ENCODE results near the gene TANC1.

Gene TANC1

DNA sequence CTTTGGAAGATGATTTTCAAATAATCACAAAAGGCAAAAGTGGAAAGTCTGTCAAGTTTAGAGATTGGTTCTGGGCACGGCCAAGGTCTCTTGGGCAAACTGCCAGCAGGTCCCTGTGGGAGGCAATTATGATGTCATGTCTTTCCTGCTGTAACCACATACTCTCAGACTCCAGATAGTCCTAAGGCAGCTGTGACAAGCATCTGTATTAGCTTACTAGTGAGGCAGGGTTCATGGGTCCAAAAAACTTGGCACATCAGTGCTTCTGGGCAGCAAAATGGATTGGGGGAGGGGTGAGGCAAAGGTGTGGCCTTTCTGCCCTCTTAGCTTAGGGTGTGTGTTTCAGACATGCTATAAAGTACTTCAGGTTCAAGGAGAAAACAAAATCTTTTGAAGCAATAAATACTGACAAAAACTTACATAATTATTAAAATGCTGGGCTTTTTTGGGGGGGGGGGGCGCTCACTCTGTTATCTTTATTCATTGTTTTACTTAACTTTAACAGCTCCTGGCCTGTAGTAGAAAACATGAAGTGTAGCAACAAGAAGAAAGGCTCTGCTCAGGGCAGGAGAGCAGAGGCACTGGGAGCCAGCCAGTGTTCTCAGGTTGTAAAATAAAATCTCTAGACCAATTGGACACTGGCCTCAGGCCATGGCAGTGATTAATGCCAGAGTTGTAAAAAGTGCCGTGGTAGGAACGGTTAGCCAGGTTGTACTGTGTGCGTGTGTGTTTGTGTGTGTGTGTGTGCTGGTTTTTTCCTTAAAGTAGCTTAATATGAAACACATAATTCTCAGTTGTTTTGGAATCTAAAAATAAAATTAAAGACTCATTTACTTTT lies 14.3 kb upstream of the TANC1 start:
- Mint-ChIP-seq H3K9me3 (peaks cover 3% of the 10 kb centered on the region), H3K4me1 (peaks cover 39% of the 10 kb centered on the region), H3K27me3 (ENCODE audit: low read depth) (no peaks in the 10 kb centered on the region), H3K4me3 (peak overlapping the region; percentile 59 to 63 (median 62)), H3K36me3 (ENCODE audit: low read depth) (no peaks in the 10 kb centered on the region), H3K27ac (peak overlapping the region; percentile 96 to 98 (median 98))
- TF ChIP-seq, protein P1, sequence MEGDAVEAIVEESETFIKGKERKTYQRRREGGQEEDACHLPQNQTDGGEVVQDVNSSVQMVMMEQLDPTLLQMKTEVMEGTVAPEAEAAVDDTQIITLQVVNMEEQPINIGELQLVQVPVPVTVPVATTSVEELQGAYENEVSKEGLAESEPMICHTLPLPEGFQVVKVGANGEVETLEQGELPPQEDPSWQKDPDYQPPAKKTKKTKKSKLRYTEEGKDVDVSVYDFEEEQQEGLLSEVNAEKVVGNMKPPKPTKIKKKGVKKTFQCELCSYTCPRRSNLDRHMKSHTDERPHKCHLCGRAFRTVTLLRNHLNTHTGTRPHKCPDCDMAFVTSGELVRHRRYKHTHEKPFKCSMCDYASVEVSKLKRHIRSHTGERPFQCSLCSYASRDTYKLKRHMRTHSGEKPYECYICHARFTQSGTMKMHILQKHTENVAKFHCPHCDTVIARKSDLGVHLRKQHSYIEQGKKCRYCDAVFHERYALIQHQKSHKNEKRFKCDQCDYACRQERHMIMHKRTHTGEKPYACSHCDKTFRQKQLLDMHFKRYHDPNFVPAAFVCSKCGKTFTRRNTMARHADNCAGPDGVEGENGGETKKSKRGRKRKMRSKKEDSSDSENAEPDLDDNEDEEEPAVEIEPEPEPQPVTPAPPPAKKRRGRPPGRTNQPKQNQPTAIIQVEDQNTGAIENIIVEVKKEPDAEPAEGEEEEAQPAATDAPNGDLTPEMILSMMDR (IDR thresholded peaks at IDR 0.05; ENCODE audit: unreplicated experiment in 3 of 3): no peak

DNA sequence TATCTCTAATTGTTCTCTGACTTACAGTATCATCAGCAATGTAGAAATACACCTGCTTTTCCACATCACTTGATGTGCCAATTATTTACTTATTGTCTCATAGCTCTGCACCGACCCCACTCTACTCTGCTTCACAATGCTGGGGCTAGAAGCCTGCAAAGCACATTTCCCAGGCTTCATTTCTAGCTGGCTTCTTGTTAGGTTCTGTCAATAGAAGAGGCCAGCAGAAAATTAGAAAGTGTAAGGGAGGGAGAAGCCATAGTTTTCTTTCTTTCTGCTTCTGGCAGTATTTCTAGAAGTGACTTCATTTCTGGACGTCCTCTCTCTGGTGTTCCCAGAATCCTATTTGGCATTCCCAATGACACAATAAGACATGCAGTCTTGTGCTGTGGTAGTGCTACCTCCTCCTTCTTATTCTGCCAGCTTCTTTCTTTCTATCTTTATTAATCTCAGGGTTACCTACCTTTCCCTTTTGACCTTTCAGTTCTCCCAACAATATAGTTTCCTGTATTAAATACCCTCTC lies 12.5 kb upstream of the TANC1 start:
- Mint-ChIP-seq H3K9me3 (peaks cover 3% of the 10 kb centered on the region), H3K27me3 (ENCODE audit: low read depth) (no peaks in the 10 kb centered on the region), H3K4me3 (no peak overlapping the region), H3K4me1 (peaks cover 34% of the 10 kb centered on the region), H3K36me3 (ENCODE audit: low read depth) (no peaks in the 10 kb centered on the region), H3K27ac (peak overlapping the region; percentile 83 to 98 (median 89))
- TF ChIP-seq, protein P1 (IDR thresholded peaks at IDR 0.05; ENCODE audit: unreplicated experiment in 3 of 3): no peak

DNA sequence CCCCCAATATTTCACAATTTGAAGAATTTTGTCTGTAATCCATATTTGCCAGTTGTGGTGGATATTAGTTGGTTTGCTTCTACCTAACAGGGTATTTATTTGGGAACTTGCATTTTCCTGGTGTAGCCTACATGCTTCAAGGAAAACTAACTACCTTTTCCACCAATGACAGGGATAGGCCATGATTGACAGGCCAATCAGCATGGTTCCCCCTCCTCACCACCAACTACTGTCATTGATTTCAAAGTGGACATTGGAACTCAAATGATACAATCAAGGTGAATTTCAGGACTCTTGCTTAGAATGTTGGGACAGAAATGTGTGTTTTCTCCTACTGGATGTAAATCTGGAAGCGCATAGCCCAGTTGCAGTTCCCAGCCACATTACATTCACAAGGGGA lies 10.1 kb upstream of the TANC1 start:
- Mint-ChIP-seq H3K9me3 (peaks cover 3% of the 10 kb centered on the region), H3K4me1 (peaks cover 37% of the 10 kb centered on the region), H3K27ac (peak overlapping the region in 1 of 3 experiments; percentile 22)

DNA sequence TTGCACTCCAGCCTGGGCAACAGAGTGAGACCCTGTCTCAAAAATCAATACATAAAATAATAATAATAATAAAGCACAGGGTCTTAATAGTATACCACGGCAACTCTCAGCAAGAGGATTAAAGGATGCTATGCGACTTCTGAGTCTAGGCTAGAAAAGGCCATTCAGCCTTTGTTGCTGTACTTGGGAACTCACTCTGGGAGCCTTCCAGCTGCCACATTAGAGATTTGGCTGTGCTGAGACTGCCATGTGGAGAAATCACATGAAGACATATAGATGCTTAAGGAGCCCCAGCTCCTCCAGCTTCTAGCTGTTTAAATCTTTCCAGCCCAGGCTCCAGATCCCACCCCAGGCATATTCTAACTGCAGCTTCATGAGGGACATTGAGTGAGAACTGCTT lies 8.2 kb upstream of the TANC1 start:
- Mint-ChIP-seq H3K36me3 (ENCODE audit: low read depth) (no peaks in the 10 kb centered on the region), H3K4me1 (peaks cover 30% of the 10 kb centered on the region), H3K27ac (no peak overlapping the region), H3K27me3 (ENCODE audit: low read depth) (no peaks in the 10 kb centered on the region), H3K4me3 (no peak overlapping the region), H3K9me3 (peaks cover 3% of the 10 kb centered on the region)
- TF ChIP-seq, protein P1 (IDR thresholded peaks at IDR 0.05; ENCODE audit: unreplicated experiment in 3 of 3): no peak

More for the DNA sequence above, 10.1 kb upstream of the TANC1 start:
- TF ChIP-seq, protein P1 (IDR thresholded peaks at IDR 0.05; ENCODE audit: unreplicated experiment in 3 of 3): no peak
- Mint-ChIP-seq H3K4me3 (no peak overlapping the region), H3K36me3 (ENCODE audit: low read depth) (no peaks in the 10 kb centered on the region), H3K27me3 (ENCODE audit: low read depth) (no peaks in the 10 kb centered on the region)

DNA sequence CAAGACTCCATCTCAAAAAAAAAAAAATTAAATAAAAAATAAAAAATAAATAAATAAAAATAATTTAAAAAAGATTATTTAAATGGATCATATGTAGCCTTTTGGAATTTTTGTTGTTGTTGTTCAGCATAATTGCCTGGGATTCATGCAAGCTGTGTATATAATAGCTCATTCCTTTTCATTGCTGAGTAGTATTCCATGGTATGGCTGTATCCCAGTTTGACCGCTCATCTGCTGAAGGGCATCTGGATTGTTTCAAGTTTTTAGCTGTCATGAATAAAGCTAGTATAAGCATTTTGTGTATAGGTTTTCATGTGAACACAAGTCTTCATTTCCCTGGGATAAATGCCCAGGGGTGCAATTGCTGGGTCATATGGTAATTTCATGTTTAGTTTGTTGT lies 6.4 kb upstream of the TANC1 start:
- Mint-ChIP-seq H3K36me3 (ENCODE audit: low read depth) (no peaks in the 10 kb centered on the region), H3K9me3 (no peaks in the 10 kb centered on the region), H3K27me3 (ENCODE audit: low read depth) (no peaks in the 10 kb centered on the region), H3K4me1 (peaks cover 32% of the 10 kb centered on the region), H3K4me3 (no peak overlapping the region), H3K27ac (no peak overlapping the region)
- TF ChIP-seq, protein P1 (IDR thresholded peaks at IDR 0.05; ENCODE audit: unreplicated experiment in 3 of 3): no peak
